ENCODE results near the gene LIG3. TPM values are rescaled to one million over a fixed set of nuclear protein-coding genes. Genes with fewer than 3 reads are reported as not detected.
"Not testable (repeated sequence)": the region's sequence is repeated elsewhere in the genome, so short reads cannot be mapped to it uniquely, and the experiment has no call there.

LIG3 gene
- 38.6 and 44.7 TPM in 2 replicates for total RNA-seq
- long read RNA-seq, full-length matches to known transcripts = 79 of 114 reads
- long read RNA-seq, partial matches to known transcripts = 14 of 114 reads
- long read RNA-seq, other reads (novel, unspliced or antisense) = 21 of 114 reads

- H3K36me3 Mint-ChIP-seq (ENCODE audit: unreplicated experiment) = peaks cover 7% of the 10 kb centered on the region
- no peaks in the 10 kb centered on the region for H3K9me3 Mint-ChIP-seq (ENCODE audit: unreplicated experiment)
- H3K4me3 Mint-ChIP-seq (ENCODE audit: unreplicated experiment) = peak within 1 kb of the TSS; percentile 96
- DNase-seq (ENCODE audit: extremely low spot score, unreplicated experiment) = peak; percentile 98
- TF ChIP-seq, protein P1, sequence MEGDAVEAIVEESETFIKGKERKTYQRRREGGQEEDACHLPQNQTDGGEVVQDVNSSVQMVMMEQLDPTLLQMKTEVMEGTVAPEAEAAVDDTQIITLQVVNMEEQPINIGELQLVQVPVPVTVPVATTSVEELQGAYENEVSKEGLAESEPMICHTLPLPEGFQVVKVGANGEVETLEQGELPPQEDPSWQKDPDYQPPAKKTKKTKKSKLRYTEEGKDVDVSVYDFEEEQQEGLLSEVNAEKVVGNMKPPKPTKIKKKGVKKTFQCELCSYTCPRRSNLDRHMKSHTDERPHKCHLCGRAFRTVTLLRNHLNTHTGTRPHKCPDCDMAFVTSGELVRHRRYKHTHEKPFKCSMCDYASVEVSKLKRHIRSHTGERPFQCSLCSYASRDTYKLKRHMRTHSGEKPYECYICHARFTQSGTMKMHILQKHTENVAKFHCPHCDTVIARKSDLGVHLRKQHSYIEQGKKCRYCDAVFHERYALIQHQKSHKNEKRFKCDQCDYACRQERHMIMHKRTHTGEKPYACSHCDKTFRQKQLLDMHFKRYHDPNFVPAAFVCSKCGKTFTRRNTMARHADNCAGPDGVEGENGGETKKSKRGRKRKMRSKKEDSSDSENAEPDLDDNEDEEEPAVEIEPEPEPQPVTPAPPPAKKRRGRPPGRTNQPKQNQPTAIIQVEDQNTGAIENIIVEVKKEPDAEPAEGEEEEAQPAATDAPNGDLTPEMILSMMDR (IDR thresholded peaks at IDR 0.05) = no peak
- peaks cover 29% of the 10 kb centered on the region for H3K4me1 Mint-ChIP-seq (ENCODE audit: unreplicated experiment)
- H3K27me3 Mint-ChIP-seq (ENCODE audit: unreplicated experiment) = no peaks in the 10 kb centered on the region
- H3K27ac Mint-ChIP-seq (ENCODE audit: unreplicated experiment) = peak within 1 kb of the TSS; percentile 95
Observed at GRCh38 chr17:34980353-34980680, at the start of gene LIG3. TSS of gene LIG3 (plus strand) at chr17:34980512. CDS start at chr17:34983006, 2,494 bp downstream.

DNA sequence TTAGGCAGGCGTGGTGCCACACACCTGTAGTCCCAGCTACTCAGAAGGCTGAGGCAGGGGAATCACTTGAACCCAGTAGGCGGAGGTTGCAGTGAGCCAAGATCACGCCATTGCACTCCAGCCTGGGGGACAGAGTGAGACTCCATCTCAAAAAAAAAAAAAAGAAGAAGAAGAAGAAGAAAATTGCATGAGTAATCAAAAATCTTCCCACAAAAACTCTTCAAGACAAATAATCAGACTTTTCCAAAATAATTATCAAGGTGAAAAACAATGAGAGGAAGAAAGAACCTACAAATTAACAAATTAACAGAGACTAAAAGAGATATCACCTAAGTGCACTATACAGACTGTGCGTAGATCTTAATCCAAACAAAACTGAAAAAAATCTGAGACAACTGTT, 29.5 kb upstream of the LIG3 start:
- not testable (repeated sequence) for H3K36me3 Mint-ChIP-seq (ENCODE audit: unreplicated experiment); H3K4me3 Mint-ChIP-seq (ENCODE audit: unreplicated experiment); H3K4me1 Mint-ChIP-seq (ENCODE audit: unreplicated experiment); DNase-seq (ENCODE audit: extremely low spot score, unreplicated experiment); H3K27ac Mint-ChIP-seq (ENCODE audit: unreplicated experiment); H3K9me3 Mint-ChIP-seq (ENCODE audit: unreplicated experiment)
- peaks cover 26% of the 10 kb centered on the region for H3K27me3 Mint-ChIP-seq (ENCODE audit: unreplicated experiment)

DNA sequence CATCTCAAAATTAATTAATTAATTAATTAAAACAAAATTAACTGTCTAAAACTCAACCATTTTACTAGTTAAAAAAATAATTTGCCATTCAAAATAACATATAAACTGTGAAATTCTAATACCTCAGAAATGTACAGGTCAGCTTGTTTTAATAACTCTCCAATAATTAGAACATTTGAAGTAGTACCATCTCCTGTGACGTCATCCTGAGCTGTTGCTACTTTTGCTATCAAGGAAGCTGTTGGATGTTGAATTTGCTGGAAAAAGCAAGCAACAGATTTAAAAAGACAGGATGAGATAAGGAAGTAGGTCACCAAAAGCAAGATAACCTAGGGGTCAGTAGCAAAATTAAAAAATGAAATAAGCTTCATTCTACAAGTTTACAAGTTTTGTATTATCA, 21.9 kb upstream of the LIG3 start:
- Mint-ChIP-seq H3K27ac (ENCODE audit: unreplicated experiment) (no peak overlapping the region), H3K4me1 (ENCODE audit: unreplicated experiment) (peaks cover 18% of the 10 kb centered on the region), H3K4me3 (ENCODE audit: unreplicated experiment) (no peak overlapping the region), H3K9me3 (ENCODE audit: unreplicated experiment) (no peaks in the 10 kb centered on the region), H3K36me3 (ENCODE audit: unreplicated experiment) (peaks cover 3% of the 10 kb centered on the region), H3K27me3 (ENCODE audit: unreplicated experiment) (peaks cover 17% of the 10 kb centered on the region)
- DNase-seq (ENCODE audit: extremely low spot score, unreplicated experiment) = no peak
- TF ChIP-seq, protein P1 (IDR thresholded peaks at IDR 0.05) = no peak

GRCh38 chr17:34961093-34961911, 19.0 kb upstream of the LIG3 start, which contains the start of the genes CCT6B and ZNF830:
TSS of gene CCT6B (minus strand) at chr17:34961460. CDS start at chr17:34961393, 67 bp downstream.
TSS of gene ZNF830 (plus strand) at chr17:34961540. CDS start at chr17:34961567, 27 bp downstream.
- Mint-ChIP-seq H3K4me3 (ENCODE audit: unreplicated experiment) (peak within 1 kb of the TSS; percentile 100), H3K9me3 (ENCODE audit: unreplicated experiment) (no peaks in the 10 kb centered on the region), H3K36me3 (ENCODE audit: unreplicated experiment) (peaks cover 15% of the 10 kb centered on the region), H3K27ac (ENCODE audit: unreplicated experiment) (peak within 1 kb of the TSS; percentile 99), H3K4me1 (ENCODE audit: unreplicated experiment) (peaks cover 18% of the 10 kb centered on the region), H3K27me3 (ENCODE audit: unreplicated experiment) (peaks cover 11% of the 10 kb centered on the region)
- DNase-seq (ENCODE audit: extremely low spot score, unreplicated experiment) = peak; percentile 95
- TF ChIP-seq, protein P1 (IDR thresholded peaks at IDR 0.05) = no peak

DNA sequence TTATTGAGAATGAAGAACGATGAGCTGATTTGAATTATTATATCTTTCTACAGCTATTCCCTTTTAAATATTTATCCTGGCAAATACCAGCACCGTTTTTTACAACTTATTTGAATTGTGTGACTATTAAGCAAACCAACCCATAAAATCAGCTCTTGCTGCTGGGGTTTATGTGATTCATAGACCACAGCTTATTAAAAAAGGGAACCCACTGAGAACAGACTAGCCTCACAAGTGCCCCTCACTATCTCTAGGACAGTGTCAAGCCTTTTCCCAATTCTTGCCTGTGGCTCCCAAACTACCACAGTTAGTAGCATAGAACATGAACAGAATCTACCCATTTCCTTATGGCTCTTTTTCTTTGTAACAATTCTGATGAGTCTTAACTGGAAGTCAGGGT, 6.1 kb upstream of the LIG3 start:
- H3K27ac Mint-ChIP-seq (ENCODE audit: unreplicated experiment) = no peak overlapping the region
- no peak for DNase-seq (ENCODE audit: extremely low spot score, unreplicated experiment)
- peaks cover 7% of the 10 kb centered on the region for H3K27me3 Mint-ChIP-seq (ENCODE audit: unreplicated experiment)
- H3K4me1 Mint-ChIP-seq (ENCODE audit: unreplicated experiment) = peaks cover 2% of the 10 kb centered on the region
- H3K36me3 Mint-ChIP-seq (ENCODE audit: unreplicated experiment) = no peaks in the 10 kb centered on the region
- TF ChIP-seq, protein P1 (IDR thresholded peaks at IDR 0.05) = no peak
- no peak overlapping the region for H3K4me3 Mint-ChIP-seq (ENCODE audit: unreplicated experiment)
- H3K9me3 Mint-ChIP-seq (ENCODE audit: unreplicated experiment) = no peaks in the 10 kb centered on the region
